OCI-LY7 (cell line): Measurements from ENCODE around the gene MAZ. TPM values are rescaled to one million over a fixed set of nuclear protein-coding genes. Genes with fewer than 3 reads are reported as not detected.

Experiments used
- BruUV-seq: library from RNA; stranded (reverse); fragments of 400-500 nt; replicated peaks from 2 replicates; lab custom pipeline; 2021; lab: Mats Ljungman, UMichigan
- CTCF ChIA-PET: fragments of 300-600 bp; sonication (Branson Sonifier 250); formaldehyde crosslinking; loops from one replicate; lab custom pipeline; 2022; ENCODE audit warnings: antibody characterized with exemption; ENCODE audit not compliant: unreplicated experiment; lab: Charles Lee
- POLR2A ChIA-PET: fragments of 300-600 bp; sonication (Branson Sonifier 250); formaldehyde crosslinking; loops from one replicate; lab custom pipeline; 2022; ENCODE audit warnings: antibody characterized with exemption; lab: Charles Lee
- DNase-seq: peaks from one replicate; pipeline ENCODE4 v3.0.0-alpha.2; 2015; ENCODE audit warnings: low spot score
- H2AFZ ChIP-seq: fragments of 200-600 bp; sonication (generic), shearing (Covaris generic); 2 replicates; pipeline ENCODE4 v1.6.1; 2014; ENCODE audit warnings: mild to moderate bottlenecking, antibody characterized with exemption, low read length, moderate library complexity
- H3K27ac ChIP-seq: fragments of 200-600 bp; sonication (generic); 2 replicates; pipeline ENCODE4 v1.5.1; 2014; ENCODE audit warnings: mixed run types, low read depth, mild to moderate bottlenecking, moderate library complexity, low read length, inconsistent platforms; ENCODE audit not compliant: poor library complexity, severe bottlenecking
- H3K36me3 ChIP-seq: fragments of 200-600 bp; sonication (generic); 2 replicates; pipeline ENCODE4 v1.6.1; 2014; ENCODE audit warnings: mild to moderate bottlenecking, antibody characterized with exemption, low read length, moderate library complexity, mixed read lengths; ENCODE audit not compliant: insufficient read depth
- H3K4me1 ChIP-seq: fragments of 200-600 bp; sonication (generic); 2 replicates; pipeline ENCODE4 v1.5.1; 2014; ENCODE audit warnings: mild to moderate bottlenecking, low read length; ENCODE audit not compliant: insufficient read depth, poor library complexity, severe bottlenecking
- H3K4me2 ChIP-seq: fragments of 200-600 bp; sonication (generic); 2 replicates; pipeline ENCODE4 v1.6.1; 2014; ENCODE audit warnings: mild to moderate bottlenecking, low read length
- H3K4me3 ChIP-seq: fragments of 200-600 bp; sonication (generic); 2 replicates; pipeline ENCODE4 v1.5.1; 2014; ENCODE audit warnings: mild to moderate bottlenecking, low read depth, low read length; ENCODE audit not compliant: poor library complexity, severe bottlenecking
- H3K79me2 ChIP-seq: fragments of 200-600 bp; sonication (generic); 2 replicates; pipeline ENCODE4 v1.6.1; 2016; ENCODE audit warnings: low read depth, mild to moderate bottlenecking, low read length, moderate library complexity, mixed read lengths; ENCODE audit not compliant: insufficient read depth
- H3K9me2 ChIP-seq: fragments of 200-600 bp; sonication (generic); 2 replicates; pipeline ENCODE4 v1.6.1; 2016; ENCODE audit warnings: mild to moderate bottlenecking, low read length, mixed read lengths; ENCODE audit not compliant: insufficient read depth
- H3K9me3 ChIP-seq: fragments of 200-600 bp; sonication (generic); 2 replicates; pipeline ENCODE4 v1.6.1; 2014; ENCODE audit warnings: mild to moderate bottlenecking, mixed run types, low read length, mixed read lengths
- H4K20me1 ChIP-seq: fragments of 200-600 bp; sonication (generic); 2 replicates; pipeline ENCODE4 v1.6.1; 2014; ENCODE audit warnings: mild to moderate bottlenecking, antibody characterized with exemption, low read length, moderate library complexity, mixed read lengths; ENCODE audit not compliant: insufficient read depth
- CTCF ChIP-seq: fragments of 200-600 bp; sonication (generic); conservative IDR thresholded peaks from 2 replicates; pipeline ENCODE4 v1.5.1; 2014; ENCODE audit warnings: mild to moderate bottlenecking, antibody characterized with exemption, low read length, moderate library complexity, mixed read lengths
- EZH2phosphoT487 ChIP-seq: fragments of 200-600 bp; sonication (generic); IDR thresholded peaks from 2 replicates; pipeline ENCODE4 v1.6.1; 2018; ENCODE audit warnings: low read depth, borderline replicate concordance, mild to moderate bottlenecking, mixed run types, antibody characterized with exemption, low read length, moderate library complexity, mixed read lengths
- intact Hi-C: fragments of 100-400 bp; cut with micrococcal nuclease; formaldehyde crosslinking; loops from one replicate; pipeline ENCODE4 v1.10.0; 2022; ENCODE audit not compliant: unreplicated experiment
- total RNA-seq, 2 experiments: library from RNA; depleted of rRNA in 1 of 2; stranded (reverse); fragments of >200 nt in 1 of 2; shearing (Covaris generic) in 1 of 2; gene quantifications; 2 replicates each; pipeline ENCODE4 v1.2.3, GENCODE V29; 2014 to 2022

MAZ gene
- total RNA-seq, 2 experiments from 2014 or later, result 471 to 484 TPM

- intact Hi-C loops, result no loop called here
- no peak for TF ChIP-seq CTCF
- no peak for TF ChIP-seq EZH2phosphoT487
- H3K9me3 ChIP-seq, result no peaks in the 10 kb centered on the region
Measured at GRCh38 chr16:29794231-29794710, 12.1 kb upstream of the MAZ start.

GRCh38 chr16:29802416-29802935, 3.9 kb upstream of the MAZ start:
- ChIA-PET CTCF (no interaction called here), POLR2A (interaction anchor here (2.4 to 2.5 kb wide), 2 partner anchors 9 to 12 kb away, joined by 13 to 19 read pairs; partner anchors contain the start of gene KIF22)
- Histone ChIP-seq H3K9me3 (no peaks in the 10 kb centered on the region), H3K36me3 (peaks cover 78% of the 10 kb centered on the region), H4K20me1 (no peaks in the 10 kb centered on the region), H3K9me2 (no peaks in the 10 kb centered on the region), H2AFZ (no peak overlapping the region), H3K4me1 (peaks cover 30% of the 10 kb centered on the region), H3K4me2 (no peak overlapping the region), H3K27ac (peak overlapping the region; percentile 88), H3K79me2 (no peaks in the 10 kb centered on the region; the same call in 1 of the 2 replicates), H3K4me3 (no peak overlapping the region)
- intact Hi-C loops, result no loop called here
- no TSS peak for BruUV-seq
- no peak for DNase-seq
- TF ChIP-seq EZH2phosphoT487 (no peak), CTCF (no peak)

More at GRCh38 chr16:29794231-29794710, 12.1 kb upstream of the MAZ start:
- ChIA-PET CTCF (interaction anchor here (0.6 kb wide), 2 partner anchors 10 to 180 kb away, joined by 3 read pairs; no protein-coding TSS in a partner anchor), POLR2A (interaction anchor here (2.0 kb wide), 1 partner anchor 9 kb away, joined by 13 read pairs; no protein-coding TSS in a partner anchor)
- Histone ChIP-seq H3K4me2 (peak overlapping the region; percentile 25; the same call in 1 of the 2 replicates), H3K27ac (no peak overlapping the region), H3K4me1 (peaks cover 32% of the 10 kb centered on the region), H2AFZ (no peak overlapping the region), H3K9me2 (no peaks in the 10 kb centered on the region), H3K4me3 (no peak overlapping the region), H3K79me2 (peaks cover 67% of the 10 kb centered on the region), H4K20me1 (peaks cover 10% of the 10 kb centered on the region), H3K36me3 (peaks cover 83% of the 10 kb centered on the region)
- no TSS peak for BruUV-seq
- DNase-seq, result no peak

- no peaks in the 10 kb centered on the region for H3K9me2 ChIP-seq
- H3K27ac ChIP-seq, result peak overlapping the region; percentile 88
- intact Hi-C loops, result no loop called here
- H4K20me1 ChIP-seq, result peaks cover 8% of the 10 kb centered on the region
- H2AFZ ChIP-seq, result no peak overlapping the region
- no peaks in the 10 kb centered on the region for H3K9me3 ChIP-seq
- peaks cover 40% of the 10 kb centered on the region for H3K4me1 ChIP-seq
- TF ChIP-seq EZH2phosphoT487 (no peak), CTCF (no peak)
- CTCF ChIA-PET, result interaction anchor here (0.8 to 1.1 kb wide), 2 partner anchors 10 to 12 kb away, joined by 3 read pairs; partner anchors contain the start of gene PAGR1
- H3K79me2 ChIP-seq, result peaks cover 12% of the 10 kb centered on the region; the same call in 1 of the 2 replicates
- TSS peak; percentile 24 for BruUV-seq
- peak overlapping the region; percentile 91 for H3K4me2 ChIP-seq
- H3K4me3 ChIP-seq, result peak overlapping the region; percentile 71
- peak; percentile 43 for DNase-seq
- POLR2A ChIA-PET, result interaction anchor here (0.7 to 2.5 kb wide), 8 partner anchors 9 to 103 kb away, joined by 3 to 19 read pairs (median 4); partner anchors contain the start of genes KIF22 and PAGR1
- peaks cover 78% of the 10 kb centered on the region for H3K36me3 ChIP-seq
Measured at GRCh38 chr16:29804020-29804419, 2.3 kb upstream of the MAZ start.
